HL-60/S4 (cell line): ENCODE measurements around the gene NUCKS1.

Source experiments
- in situ Hi-C: fragments of 300-500 bp; cut with MboI; formaldehyde crosslinking; loops from 2 replicates; pipeline ENCODE4 v1.14.3; 2022; ENCODE audit warnings: low sequenced_read_pairs

The NUCKS1 gene

GRCh38 chr1:205676002-205676401 lies 74.0 kb downstream of the NUCKS1 start:
- in situ Hi-C loops: no loop called here

- in situ Hi-C loops: no loop called here
Observed at GRCh38 chr1:205675247-205675646, 74.7 kb downstream of the NUCKS1 start.

- in situ Hi-C loops: no loop called here
Observed at GRCh38 chr1:205672970-205673369, 77.0 kb downstream of the NUCKS1 start.

- in situ Hi-C loops: no loop called here
Observed at GRCh38 chr1:205672395-205672889, 77.5 kb downstream of the NUCKS1 start.

GRCh38 chr1:205670611-205671430 lies 79.2 kb downstream of the NUCKS1 start:
- in situ Hi-C loops: no loop called here

GRCh38 chr1:205670150-205670446 lies 79.9 kb downstream of the NUCKS1 start:
- in situ Hi-C loops: no loop called here

- in situ Hi-C loops: no loop called here
Observed at GRCh38 chr1:205669341-205670149, 80.4 kb downstream of the NUCKS1 start.

- in situ Hi-C loops: no loop called here
Observed at GRCh38 chr1:205668951-205669340, 81.0 kb downstream of the NUCKS1 start.

- in situ Hi-C loops: no loop called here
Observed at GRCh38 chr1:205667909-205668643, 81.9 kb downstream of the NUCKS1 start.

GRCh38 chr1:205666372-205667166 lies 83.4 kb downstream of the NUCKS1 start:
- in situ Hi-C loops: no loop called here

GRCh38 chr1:205665201-205666045 lies 84.6 kb downstream of the NUCKS1 start:
- in situ Hi-C loops: no loop called here

GRCh38 chr1:205664399-205665017 lies 85.5 kb downstream of the NUCKS1 start:
- in situ Hi-C loops: no loop called here

- in situ Hi-C loops: no loop called here
Observed at GRCh38 chr1:205663286-205663936, 86.6 kb downstream of the NUCKS1 start.
